22Rv1 (cell line): ENCODE data around the gene ECI2.

ENCODE experiments used
- H3K27ac ChIP-seq: fragments of 450-650 bp; 2 replicates; pipeline ENCODE4 v1.5.1; 2017
- CTCF ChIP-seq: fragments of 450-650 bp; IDR thresholded peaks from 2 replicates; pipeline ENCODE4 v1.5.1; 2017; ENCODE audit warnings: mild to moderate bottlenecking
- ZFX ChIP-seq: fragments of 450-650 bp; IDR thresholded peaks from 2 replicates; pipeline ENCODE4 v1.6.1; 2017; ENCODE audit warnings: antibody characterized with exemption, borderline replicate concordance

Gene ECI2

GRCh38 chr6:4113649-4114048, 21.7 kb downstream of the ECI2 start:
- no peak overlapping the region for H3K27ac ChIP-seq
- TF ChIP-seq CTCF (no peak), ZFX (no peak)

GRCh38 chr6:4112366-4112765, 23.0 kb downstream of the ECI2 start:
- no peak overlapping the region for H3K27ac ChIP-seq
- TF ChIP-seq CTCF (no peak), ZFX (no peak)

- H3K27ac ChIP-seq = peak overlapping the region; percentile 62
Observed at GRCh38 chr6:4109363-4109815, 26.0 kb downstream of the ECI2 start.

- TF ChIP-seq CTCF (no peak), ZFX (no peak)
- peak overlapping the region; percentile 62; the same call in 1 of the 2 replicates for H3K27ac ChIP-seq
Observed at GRCh38 chr6:4108561-4109093, 26.7 kb downstream of the ECI2 start.

GRCh38 chr6:4107873-4108272, 27.5 kb downstream of the ECI2 start:
- H3K27ac ChIP-seq = no peak overlapping the region

GRCh38 chr6:4105980-4106536, 29.3 kb downstream of the ECI2 start:
- no peak for TF ChIP-seq ZFX
- no peak for TF ChIP-seq CTCF
- no peak overlapping the region for H3K27ac ChIP-seq

More at GRCh38 chr6:4107873-4108272, 27.5 kb downstream of the ECI2 start:
- TF ChIP-seq ZFX (no peak), CTCF (no peak)

- H3K27ac ChIP-seq = no peak overlapping the region
- TF ChIP-seq ZFX (no peak), CTCF (no peak)
Observed at GRCh38 chr6:4103929-4104328, 31.4 kb downstream of the ECI2 start.

- peak overlapping the region; percentile 40 for H3K27ac ChIP-seq
- TF ChIP-seq ZFX (no peak), CTCF (no peak)
Observed at GRCh38 chr6:4102687-4103244, 32.6 kb downstream of the ECI2 start.
